GM21528 (cell line): ENCODE data around the gene RNF10.
"Not testable (repeated sequence)": the region's sequence is repeated elsewhere in the genome, so short reads cannot be mapped to it uniquely, and the experiment has no call there.

Experiments
- ATAC-seq: cut with Tn5 transposase; IDR thresholded peaks from one replicate; pipeline ENCODE4 v1.9.1; 2021; ENCODE audit warnings: mild to moderate bottlenecking, moderate library complexity; ENCODE audit not compliant: unreplicated experiment, low FRiP score

The RNF10 gene

DNA sequence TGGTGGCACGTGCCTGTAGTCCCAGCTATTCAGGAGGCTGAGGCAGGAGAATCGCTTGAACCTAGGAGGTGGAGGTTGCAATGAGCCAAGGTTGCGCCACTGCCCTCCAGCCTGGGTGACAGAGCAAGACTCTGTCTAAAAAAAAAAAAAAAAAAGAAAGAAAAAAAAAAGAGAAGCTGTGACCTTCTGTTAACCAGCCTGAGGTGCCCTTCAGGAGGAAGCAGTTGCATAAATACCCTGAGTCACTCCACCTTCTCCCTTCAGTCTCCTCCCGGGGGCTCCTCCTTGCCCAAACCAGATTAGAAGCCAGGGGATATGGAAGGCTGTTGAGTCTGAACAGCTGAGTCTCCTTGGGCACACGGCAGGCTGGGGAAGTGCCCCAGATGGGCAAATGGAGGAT is 68.3 kb downstream of the RNF10 start:
- not testable (repeated sequence) for ATAC-seq

DNA sequence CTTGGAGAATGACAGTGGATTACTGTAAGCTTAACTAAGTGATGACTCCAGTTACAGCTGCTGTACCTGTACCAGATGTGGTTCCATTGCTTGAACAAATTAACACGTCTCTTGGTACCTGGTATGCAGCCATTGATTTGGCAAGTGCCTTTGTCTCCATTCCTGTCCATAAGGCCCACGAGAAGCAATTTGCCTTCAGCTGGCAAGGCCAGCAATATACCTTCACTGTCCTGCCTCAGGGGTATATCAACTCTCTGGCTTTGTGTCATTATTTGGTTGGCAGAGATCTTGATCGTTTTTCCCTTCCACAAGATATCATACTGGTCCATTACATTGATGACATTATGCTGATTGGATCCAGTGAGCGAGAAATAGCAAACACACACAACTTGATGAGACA is 76.4 kb downstream of the RNF10 start:
- no peak for ATAC-seq

DNA sequence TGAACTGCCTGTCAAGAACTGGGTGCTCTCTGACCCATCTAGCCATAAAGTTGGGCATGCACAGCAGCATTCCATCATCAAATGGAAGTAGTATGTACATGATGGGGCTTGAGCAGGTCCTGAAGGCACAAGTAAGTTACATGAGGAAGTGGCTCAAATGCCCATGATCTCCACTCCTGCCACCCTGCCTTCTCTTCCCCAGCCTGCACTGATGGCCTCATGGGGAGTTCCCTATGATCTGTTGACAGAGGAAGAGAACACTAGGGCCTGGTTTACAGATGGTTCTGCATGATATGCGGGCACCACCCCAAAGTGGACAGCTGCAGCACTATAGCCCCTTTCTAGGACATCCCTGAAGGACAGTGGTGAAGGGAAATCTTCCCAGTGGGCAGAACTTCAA is 77.4 kb downstream of the RNF10 start:
- not testable (repeated sequence) for ATAC-seq

DNA sequence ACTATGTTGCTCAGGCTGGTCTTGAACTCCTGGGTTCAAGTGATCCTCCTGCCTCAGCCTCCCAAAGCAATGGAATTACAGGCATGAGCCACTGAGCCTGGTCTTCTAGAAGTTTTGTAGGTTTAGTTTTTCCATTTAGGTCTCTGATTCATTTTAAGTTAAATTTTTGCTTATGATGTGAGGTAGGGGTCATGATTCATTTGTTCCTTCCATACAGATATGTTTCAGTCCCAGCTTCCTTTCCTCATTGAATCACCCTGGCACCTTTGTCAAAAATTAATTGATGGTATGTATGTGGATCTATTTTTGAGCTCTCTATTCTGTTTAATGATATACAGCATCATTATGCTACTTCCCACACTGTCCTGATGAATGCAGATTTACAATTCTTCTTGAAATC is 80.7 kb downstream of the RNF10 start:
- no peak for ATAC-seq

DNA sequence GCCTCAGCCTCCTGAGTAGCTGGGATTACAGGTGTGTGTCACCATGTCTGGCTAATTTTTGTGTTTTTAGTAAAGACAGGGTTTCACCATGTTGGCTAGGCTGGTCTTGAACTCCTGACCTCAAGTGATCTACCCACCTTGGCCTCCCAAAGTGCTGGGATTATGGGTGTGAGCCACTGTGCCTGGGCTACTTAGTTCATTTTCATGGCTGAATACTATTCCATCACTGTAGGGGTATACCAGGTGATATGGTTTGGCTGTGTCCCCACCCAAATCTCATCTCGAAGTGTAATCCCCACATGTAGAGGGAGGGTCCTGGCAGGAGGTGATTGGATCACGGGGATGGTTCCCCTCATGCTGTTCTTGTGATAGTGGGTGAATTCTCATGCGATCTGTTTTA is 83.0 kb downstream of the RNF10 start:
- not testable (repeated sequence) for ATAC-seq

DNA sequence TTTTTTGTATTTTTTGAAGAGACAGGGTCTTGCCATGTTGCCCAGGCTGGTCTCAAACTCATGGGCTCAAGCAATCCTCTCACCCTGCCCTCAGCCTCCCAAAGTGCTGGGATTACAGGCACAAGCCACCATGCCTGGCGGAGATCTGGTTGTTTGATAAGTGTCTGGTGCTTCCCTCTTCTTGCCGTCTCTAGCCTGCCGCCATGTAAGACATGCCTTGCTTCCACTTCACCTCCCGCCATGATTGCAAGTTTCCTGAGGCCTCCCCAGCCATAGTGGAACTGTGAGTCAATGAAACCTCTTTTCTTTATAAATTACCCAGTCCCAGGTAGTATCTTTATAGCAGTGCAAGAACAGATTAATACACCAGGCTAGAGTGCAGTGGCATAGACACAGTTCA is 83.6 kb downstream of the RNF10 start:
- not testable (repeated sequence) for ATAC-seq

DNA sequence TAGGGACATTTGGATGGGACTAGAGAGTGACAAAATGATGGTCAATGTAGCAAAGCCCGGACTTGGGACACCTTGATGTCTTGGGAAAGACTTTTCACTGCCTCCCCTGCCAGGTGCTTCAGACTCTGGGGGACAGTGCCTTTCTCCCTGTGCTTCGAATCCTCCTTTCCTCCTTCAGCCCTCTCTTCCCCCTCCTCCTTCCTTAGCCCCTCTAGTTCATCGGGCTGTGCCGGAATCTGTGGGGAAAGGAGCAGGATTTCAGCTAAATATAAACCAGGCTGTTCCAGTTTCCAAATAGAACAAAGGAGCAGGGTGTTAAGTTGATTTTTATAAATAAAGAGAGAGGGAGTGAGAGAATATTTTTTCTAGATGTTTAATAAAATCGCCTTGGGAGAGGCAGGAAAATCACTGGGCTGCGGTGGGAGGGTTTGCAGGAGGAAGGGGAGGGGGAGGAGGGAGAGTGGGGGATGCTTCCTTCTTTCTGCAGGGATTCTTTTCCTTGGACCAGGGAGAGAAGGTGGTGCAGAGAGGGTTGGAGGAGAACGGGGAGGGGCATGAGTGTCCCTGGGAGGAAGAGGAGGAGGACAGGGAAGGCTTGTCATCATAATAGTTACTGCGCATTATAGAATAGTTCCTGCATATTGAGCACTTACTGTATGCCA is 84.9 kb downstream of the RNF10 start:
- no peak for ATAC-seq

DNA sequence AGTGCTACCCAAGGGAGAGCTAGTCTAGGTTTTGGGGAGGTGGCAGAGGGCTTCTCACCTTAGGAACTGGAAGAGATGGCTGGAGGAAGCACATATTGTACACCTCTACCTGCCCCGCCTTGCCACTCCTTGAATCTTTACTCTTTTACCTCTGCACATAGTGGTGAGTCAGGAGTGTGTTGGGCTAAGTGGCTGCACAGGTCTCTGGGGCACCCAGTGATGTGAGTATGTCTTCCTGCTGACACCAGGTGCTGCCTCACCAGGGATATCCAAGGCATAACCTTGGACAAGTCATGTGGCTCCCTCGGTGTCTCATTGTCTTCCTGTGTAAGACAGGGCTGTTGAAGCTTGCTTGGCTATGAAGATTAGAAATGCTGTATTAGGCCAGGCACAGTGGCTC is 86.5 kb downstream of the RNF10 start:
- ATAC-seq, result no peak

DNA sequence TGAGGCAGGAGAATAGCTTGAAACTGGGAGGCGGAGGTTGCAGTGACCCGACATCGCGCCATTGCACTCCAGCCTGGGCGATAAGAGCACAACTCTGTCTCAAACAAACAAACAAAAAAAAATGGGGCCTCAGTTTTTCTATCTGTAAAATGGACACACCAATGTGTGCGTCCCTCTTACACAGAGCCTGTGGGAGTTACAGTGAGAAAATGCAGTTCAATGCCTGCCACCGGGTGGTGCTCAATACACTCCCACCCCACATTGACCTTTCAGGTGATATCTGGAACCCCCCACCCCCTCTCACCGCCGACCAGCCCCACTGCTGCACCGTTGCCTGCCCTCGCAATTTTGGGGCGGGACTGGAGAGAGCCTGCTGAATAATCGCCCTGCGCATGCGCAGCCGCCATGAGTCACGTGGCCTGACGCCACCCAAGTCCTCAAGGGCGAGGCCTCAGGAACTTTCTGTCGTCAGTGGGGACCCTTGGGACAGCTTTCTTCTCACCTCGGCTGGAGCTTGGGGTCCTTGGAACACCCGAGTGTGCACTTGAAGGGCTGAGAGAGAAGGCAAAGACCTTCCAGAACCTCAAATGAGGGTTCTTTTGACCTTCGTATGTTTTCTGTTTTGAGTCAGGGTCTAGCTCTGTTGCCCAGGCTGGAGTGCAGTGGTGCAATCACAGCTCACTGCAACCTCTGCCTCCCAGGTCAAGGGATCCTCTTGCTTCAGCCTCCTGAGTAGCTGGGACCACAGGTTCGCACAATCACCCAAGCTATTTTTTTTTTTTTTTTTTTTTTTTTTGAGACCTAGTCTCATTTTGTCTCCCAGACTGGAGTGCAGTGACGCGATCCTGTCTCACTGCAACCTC is 91.6 kb downstream of the RNF10 start:
- no peak for ATAC-seq
